ENCODE measurements around the gene RAPGEF2. TPM values are rescaled to one million over a fixed set of nuclear protein-coding genes. Genes with fewer than 3 reads are reported as not detected.

The RAPGEF2 gene
- total and polyA plus RNA-seq, 2 of the 8 experiments (the other 6 are each of a cell fraction or from before 2014, with no cell fraction given), result 24.4 to 48.6 TPM

DNA sequence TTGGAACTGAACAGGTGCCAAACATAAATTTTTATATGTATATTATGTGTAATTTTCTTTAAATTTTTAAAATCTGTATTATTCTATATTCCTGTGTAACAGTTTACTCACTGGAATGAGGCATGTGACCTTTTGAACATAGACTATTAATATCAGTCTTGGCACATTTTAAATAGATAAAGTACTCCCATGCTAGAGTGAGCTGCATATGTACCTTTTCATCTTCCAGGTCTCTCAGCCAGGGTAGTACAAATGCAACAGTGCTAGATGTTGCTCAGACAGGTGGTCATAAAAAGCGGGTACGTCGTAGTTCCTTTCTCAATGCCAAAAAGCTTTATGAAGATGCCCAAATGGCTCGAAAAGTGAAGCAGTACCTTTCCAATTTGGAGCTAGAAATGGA lies 242.0 kb downstream of the RAPGEF2 start:
- Histone ChIP-seq H4K5ac (ENCODE audit: insufficient read length, low read depth, low read length) (no peak overlapping the region), H3K23me2 (ENCODE audit: low read depth, low read length) (no peaks in the 10 kb centered on the region), H3K4ac (replicated peaks; ENCODE audit: insufficient read length, low read depth, low read length) (no peak overlapping the region), H3K23ac (ENCODE audit: insufficient read length) (no peak overlapping the region), H3K9ac (replicated peaks in 1 of 4; ENCODE audit: extremely low read depth in 1 of 4, low read depth in 3 of 4, low read length in 3 of 4) (no peak overlapping the region), H3K79me2 (ENCODE audit: control insufficient read depth in 1 of 2, insufficient read depth in 2 of 2, low read length in 2 of 2) (no peaks in the 10 kb centered on the region), H3K4me3 (ENCODE audit: extremely low read depth in 1 of 4, insufficient read depth in 2 of 4, low read depth in 3 of 4, low read length in 4 of 4) (no peak overlapping the region), H4K91ac (replicated peaks; ENCODE audit: insufficient read length, low read length) (no peak overlapping the region), H3K4me1 (replicated peaks in 1 of 4; ENCODE audit: control insufficient read depth in 3 of 4, insufficient read depth in 4 of 4, low read length in 3 of 4) (no peaks in the 10 kb centered on the region), H3K4me2 (ENCODE audit: insufficient read depth in 1 of 2, low read depth in 2 of 2, low read length in 2 of 2) (no peak overlapping the region), H3K14ac (ENCODE audit: insufficient read length) (no peak overlapping the region), H4K20me1 (replicated peaks in 1 of 2; ENCODE audit: control insufficient read depth in 1 of 2, insufficient read depth in 2 of 2, low read length in 2 of 2) (no peaks in the 10 kb centered on the region), H2BK15ac (ENCODE audit: low read length) (no peak overlapping the region), H2BK5ac (ENCODE audit: low read depth, low read length) (no peak overlapping the region), H3K27ac (ENCODE audit: low read depth, low read length) (no peak overlapping the region), H3K79me1 (ENCODE audit: low read depth, low read length) (no peaks in the 10 kb centered on the region), H2AK5ac (ENCODE audit: low read depth, low read length) (no peak overlapping the region), H3K36me3 (ENCODE audit: control insufficient read depth in 2 of 4, insufficient read depth in 4 of 4, low read length in 3 of 4) (peaks cover 3 to 45% (median 19%) of the 10 kb centered on the region in 4 experiments), H2AFZ (ENCODE audit: low read length) (no peak overlapping the region), H4K8ac (ENCODE audit: extremely low read depth, insufficient read depth, low read length) (no peak overlapping the region), H2BK120ac (replicated peaks; ENCODE audit: low read depth, low read length) (no peak overlapping the region), H2BK20ac (ENCODE audit: low read length) (no peak overlapping the region), H3K56ac (replicated peaks; ENCODE audit: insufficient read length, low read depth, low read length) (no peak overlapping the region), H3K18ac (ENCODE audit: extremely low read depth, low read length) (no peak overlapping the region), H3K9me3 (ENCODE audit: insufficient read depth in 2 of 2, low read depth in 1 of 2, low read length in 1 of 2) (no peaks in the 10 kb centered on the region), H2BK12ac (ENCODE audit: low read depth, low read length) (no peak overlapping the region), H3K27me3 (replicated peaks in 1 of 4; ENCODE audit: control insufficient read depth in 3 of 4, extremely low read depth in 1 of 4, insufficient read depth in 3 of 4, low read length in 3 of 4) (no peaks in the 10 kb centered on the region; a peak in 1 of 7 replicates)
- FAIRE-seq (no peak), DNase-seq (ENCODE audit: low read depth in 1 of 2, low spot score in 2 of 2) (no peak)
- CTCF ChIA-PET (ENCODE audit: partially characterized antibody), result interaction anchor here (0.9 to 1.8 kb wide), 4 partner anchors 51 to 128 kb away, joined by 3 to 6 read pairs (median 4); no protein-coding TSS in a partner anchor
- 87% methylated on average over 4 of the region's 4 CpGs; no CpG with 5 or more reads in 1 of the 2 experiments for whole genome bisulfite sequencing, 2 experiments (ENCODE audit: extremely low coverage in 1 of 2, insufficient coverage in 1 of 2, insufficient read length in 1 of 2, insufficient replicate concordance in 2 of 2, low coverage in 1 of 2, low lambda C conversion rate in 2 of 2, missing lambda C conversion rate in 1 of 2)
- POLR2A ChIA-PET (ENCODE audit: partially characterized antibody), result no interaction called here
- TF ChIP-seq EZH2 (IDR thresholded peaks at IDR 0.05; ENCODE audit: low read depth, low read length, severe bottlenecking) (no peak), SUZ12 (IDR thresholded peaks at IDR 0.05; ENCODE audit: low read length) (no peak), BCL11A (IDR thresholded peaks at IDR 0.05; ENCODE audit: low read depth in 2 of 2, low read length in 2 of 2) (no peak), MAFK (IDR thresholded peaks at IDR 0.05; ENCODE audit: low read depth, low read length) (no peak), JUND (IDR thresholded peaks at IDR 0.05; ENCODE audit: low read length) (no peak), POLR2AphosphoS5 (IDR thresholded peaks at IDR 0.05; ENCODE audit: low read depth, low read length) (no peak), RNF2 (IDR thresholded peaks at IDR 0.05; ENCODE audit: borderline replicate concordance, low read depth, low read length, missing control alignments, poor library complexity, severe bottlenecking) (no peak), CHD1 (IDR thresholded peaks at IDR 0.05; ENCODE audit: low read depth, low read length) (no peak), RXRA (IDR thresholded peaks at IDR 0.05; ENCODE audit: insufficient read depth, low read depth, low read length) (no peak)
- TF ChIP-seq, protein P1, sequence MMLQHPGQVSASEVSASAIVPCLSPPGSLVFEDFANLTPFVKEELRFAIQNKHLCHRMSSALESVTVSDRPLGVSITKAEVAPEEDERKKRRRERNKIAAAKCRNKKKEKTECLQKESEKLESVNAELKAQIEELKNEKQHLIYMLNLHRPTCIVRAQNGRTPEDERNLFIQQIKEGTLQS (IDR thresholded peaks at IDR 0.05; ENCODE audit: insufficient read depth, low read depth, low read length), result no peak
- TF ChIP-seq, protein P2, sequence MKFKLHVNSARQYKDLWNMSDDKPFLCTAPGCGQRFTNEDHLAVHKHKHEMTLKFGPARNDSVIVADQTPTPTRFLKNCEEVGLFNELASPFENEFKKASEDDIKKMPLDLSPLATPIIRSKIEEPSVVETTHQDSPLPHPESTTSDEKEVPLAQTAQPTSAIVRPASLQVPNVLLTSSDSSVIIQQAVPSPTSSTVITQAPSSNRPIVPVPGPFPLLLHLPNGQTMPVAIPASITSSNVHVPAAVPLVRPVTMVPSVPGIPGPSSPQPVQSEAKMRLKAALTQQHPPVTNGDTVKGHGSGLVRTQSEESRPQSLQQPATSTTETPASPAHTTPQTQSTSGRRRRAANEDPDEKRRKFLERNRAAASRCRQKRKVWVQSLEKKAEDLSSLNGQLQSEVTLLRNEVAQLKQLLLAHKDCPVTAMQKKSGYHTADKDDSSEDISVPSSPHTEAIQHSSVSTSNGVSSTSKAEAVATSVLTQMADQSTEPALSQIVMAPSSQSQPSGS (IDR thresholded peaks at IDR 0.05; ENCODE audit: low read length), result no peak

Measured in H1 (cell line).